Trophoblast cell (in vitro differentiated cells and primary cell): ENCODE measurements around the gene PARD3B.

Source experiments
- DNase-seq, 2 donors: peaks; one replicate each; pipeline ENCODE4 v3.0.0-alpha.2; 2016
- H2AFZ ChIP-seq: 2 replicates; pipeline ENCODE4 v1.6.1; 2013; ENCODE audit warnings: low read length, moderate library complexity, mild to moderate bottlenecking; ENCODE audit not compliant: insufficient read depth, poor library complexity
- H2AK5ac ChIP-seq: 2 replicates; pipeline ENCODE4 v1.6.1; 2013; ENCODE audit warnings: mild to moderate bottlenecking, low read length
- H2BK120ac ChIP-seq: 2 replicates; pipeline ENCODE4 v1.6.1; 2013; ENCODE audit warnings: low read length, mild to moderate bottlenecking, moderate library complexity; ENCODE audit not compliant: insufficient read depth, poor library complexity
- H2BK12ac ChIP-seq: 2 replicates; pipeline ENCODE4 v1.6.1; 2013; ENCODE audit warnings: mild to moderate bottlenecking, low read length, moderate library complexity
- H2BK5ac ChIP-seq: 2 replicates; pipeline ENCODE4 v1.6.1; 2013; ENCODE audit warnings: low read length, low read depth, moderate library complexity, mild to moderate bottlenecking; ENCODE audit not compliant: poor library complexity
- H3K14ac ChIP-seq: 2 replicates; pipeline ENCODE4 v1.6.1; 2013; ENCODE audit warnings: mild to moderate bottlenecking, low read length
- H3K18ac ChIP-seq: 2 replicates; pipeline ENCODE4 v1.6.1; 2013; ENCODE audit warnings: mild to moderate bottlenecking, low read length
- H3K23ac ChIP-seq: 2 replicates; pipeline ENCODE4 v1.6.1; 2013; ENCODE audit warnings: low read length
- H3K27ac ChIP-seq: 2 replicates; pipeline ENCODE4 v1.5.1; 2013; ENCODE audit warnings: low read depth, mild to moderate bottlenecking, inconsistent platforms, low read length, moderate library complexity
- H3K27me3 ChIP-seq: 2 replicates; pipeline ENCODE4 v1.6.1; 2013; ENCODE audit warnings: inconsistent platforms, mild to moderate bottlenecking, low read length, moderate library complexity; ENCODE audit not compliant: insufficient read depth
- H3K36me3 ChIP-seq, 2 experiments: 1 replicate in 1 of 2; 2 replicates in 1 of 2; pipeline ENCODE4 v1.6.1; 2013; ENCODE audit warnings: low read length in 2 of 2, mild to moderate bottlenecking in 2 of 2, moderate library complexity in 1 of 2; ENCODE audit not compliant: insufficient read depth in 2 of 2, control insufficient read depth in 1 of 2
- H3K4ac ChIP-seq: 2 replicates; pipeline ENCODE4 v1.6.1; 2013; ENCODE audit warnings: low read depth, mild to moderate bottlenecking, low read length, moderate library complexity
- H3K4me1 ChIP-seq, 2 experiments: 1 replicate in 1 of 2; 2 replicates in 1 of 2; pipeline ENCODE4 v1.6.1; 2013; ENCODE audit warnings: low read length in 2 of 2, mild to moderate bottlenecking in 2 of 2, moderate library complexity in 1 of 2; ENCODE audit not compliant: insufficient read depth in 2 of 2, control insufficient read depth in 1 of 2
- H3K4me2 ChIP-seq: 2 replicates; pipeline ENCODE4 v1.6.1; 2013; ENCODE audit warnings: inconsistent platforms, mild to moderate bottlenecking, low read length, moderate library complexity
- H3K4me3 ChIP-seq: 2 replicates; pipeline ENCODE4 v1.5.1; 2013; ENCODE audit warnings: mild to moderate bottlenecking, low read depth, low read length, inconsistent platforms
- H3K79me1 ChIP-seq: one replicate; pipeline ENCODE4 v1.6.1; 2013; ENCODE audit warnings: low read length
- H3K79me2 ChIP-seq: 2 replicates; pipeline ENCODE4 v1.6.1; 2013; ENCODE audit warnings: low read length, mild to moderate bottlenecking; ENCODE audit not compliant: control insufficient read depth, insufficient read depth, poor library complexity
- H3K9ac ChIP-seq: 2 replicates; pipeline ENCODE4 v1.6.1; 2013; ENCODE audit warnings: mild to moderate bottlenecking, low read length
- H3K9me3 ChIP-seq: 2 replicates; pipeline ENCODE4 v1.6.1; 2013; ENCODE audit warnings: low read depth, mild to moderate bottlenecking, control low read depth, inconsistent platforms, low read length; ENCODE audit not compliant: insufficient read depth
- H4K12ac ChIP-seq: 2 replicates; pipeline ENCODE4 v1.6.1; 2013; ENCODE audit warnings: low read depth, mild to moderate bottlenecking, low read length, moderate library complexity
- H4K8ac ChIP-seq: 2 replicates; pipeline ENCODE4 v1.6.1; 2013; ENCODE audit warnings: low read depth, mild to moderate bottlenecking, low read length, moderate library complexity
- H4K91ac ChIP-seq: one replicate; pipeline ENCODE4 v1.6.1; 2013; ENCODE audit warnings: low read depth, mild to moderate bottlenecking, low read length, moderate library complexity
- WGBS: extraction: QIAGEN DNeasy Blood & Tissue Kit; methylation state at CpG from one replicate; pipeline ENCODE4 v1.1.7; 2013; ENCODE audit warnings: missing lambda C conversion rate; ENCODE audit not compliant: insufficient read length, insufficient coverage; ENCODE audit errors: extremely low coverage; 5-methylcytosine and 5-hydroxymethylcytosine counted together

PARD3B gene

DNA sequence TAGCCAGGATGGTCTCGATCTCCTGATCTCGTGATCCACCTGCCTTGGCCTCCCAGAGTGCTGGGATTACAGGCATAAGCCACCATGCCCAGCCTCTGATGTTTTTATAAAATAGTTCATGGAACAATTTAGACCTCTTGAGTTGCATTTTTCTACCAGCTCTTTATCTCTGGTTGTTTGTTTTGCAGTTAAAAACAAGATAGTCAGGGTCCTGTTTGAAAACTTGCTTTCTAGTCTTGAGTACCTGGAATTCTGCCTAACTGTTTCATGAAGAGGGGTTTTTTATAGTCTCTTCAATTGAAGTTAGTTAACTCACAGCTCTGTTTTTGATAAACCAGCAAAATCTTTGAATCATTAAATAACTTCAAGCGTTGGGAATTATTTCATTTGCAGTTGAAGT is 244.8 kb downstream of the PARD3B start:
- Histone ChIP-seq H3K18ac (no peak overlapping the region), H3K79me2 (no peaks in the 10 kb centered on the region), H2BK5ac (no peak overlapping the region), H3K4me2 (no peak overlapping the region), H4K91ac (no peak overlapping the region), H2BK120ac (no peak overlapping the region), H3K14ac (no peak overlapping the region), H3K27ac (no peak overlapping the region), H4K12ac (no peak overlapping the region), H3K79me1 (no peaks in the 10 kb centered on the region), H3K4me1 (no peaks in the 10 kb centered on the region), H2BK12ac (no peak overlapping the region), H3K4me3 (no peak overlapping the region), H3K9ac (no peak overlapping the region), H4K8ac (no peak overlapping the region), H2AFZ (no peak overlapping the region), H3K36me3 (no peaks in the 10 kb centered on the region), H3K23ac (no peak overlapping the region), H3K27me3 (no peaks in the 10 kb centered on the region), H3K9me3 (no peaks in the 10 kb centered on the region), H3K4ac (no peak overlapping the region), H2AK5ac (no peak overlapping the region)
- no peak for DNase-seq
- WGBS: no CpG with 5 or more reads among the region's 3 CpGs

DNA sequence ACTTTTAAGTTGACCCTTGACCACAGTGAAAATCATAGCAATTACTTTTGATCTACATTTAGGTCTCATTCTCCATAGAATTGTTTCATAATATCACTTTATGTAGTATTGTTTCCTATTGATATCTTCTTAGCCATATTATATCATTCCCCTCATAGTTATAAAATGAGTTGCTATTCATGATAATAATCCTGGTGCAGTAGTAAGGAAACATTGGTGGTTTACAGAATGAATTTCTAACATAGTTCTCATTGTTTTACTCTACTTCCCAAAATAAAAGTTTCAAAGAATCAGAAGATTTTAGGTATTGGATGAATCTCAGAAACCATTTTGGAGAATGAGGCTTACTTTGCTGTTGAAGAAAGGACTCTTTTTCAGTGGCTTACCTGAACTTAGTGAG is 246.0 kb downstream of the PARD3B start:
- no peak overlapping the region for H3K23ac ChIP-seq
- no peaks in the 10 kb centered on the region for H3K79me2 ChIP-seq

DNA sequence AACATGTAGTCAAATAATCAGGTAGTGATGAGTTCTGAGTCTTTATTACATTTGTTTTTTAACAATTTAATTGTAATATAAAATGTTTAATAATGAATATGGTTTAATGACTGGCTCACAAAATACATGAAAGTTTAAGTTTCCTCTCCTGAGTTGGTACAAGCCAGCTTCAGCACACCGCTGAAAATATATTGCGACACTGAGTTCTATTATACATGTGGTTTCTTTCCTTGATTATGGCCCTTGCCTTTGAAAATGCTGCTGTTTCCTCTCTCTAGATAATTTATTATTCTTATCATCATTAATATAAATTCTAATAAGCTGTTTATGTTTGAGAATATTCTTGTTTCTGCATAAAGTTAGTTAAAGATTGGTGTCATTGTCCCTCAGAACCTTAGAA is 249.3 kb downstream of the PARD3B start:
- Histone ChIP-seq H3K14ac (no peak overlapping the region), H3K9me3 (no peaks in the 10 kb centered on the region), H4K91ac (no peak overlapping the region), H2BK120ac (no peak overlapping the region), H3K79me1 (no peaks in the 10 kb centered on the region), H3K9ac (no peak overlapping the region), H3K4me1 (no peaks in the 10 kb centered on the region), H3K79me2 (no peaks in the 10 kb centered on the region), H3K23ac (no peak overlapping the region), H3K4ac (no peak overlapping the region), H3K27me3 (no peaks in the 10 kb centered on the region), H3K27ac (no peak overlapping the region), H2BK12ac (no peak overlapping the region), H4K8ac (no peak overlapping the region), H2BK5ac (no peak overlapping the region), H3K36me3 (no peaks in the 10 kb centered on the region), H4K12ac (no peak overlapping the region), H3K18ac (no peak overlapping the region), H3K4me2 (no peak overlapping the region), H2AFZ (no peak overlapping the region), H3K4me3 (no peak overlapping the region), H2AK5ac (no peak overlapping the region)
- WGBS: no CpG with 5 or more reads among the region's 2 CpGs
- DNase-seq: no peak

More for the DNA sequence above, 246.0 kb downstream of the PARD3B start:
- Histone ChIP-seq H3K9me3 (no peaks in the 10 kb centered on the region), H2BK5ac (no peak overlapping the region), H3K4me1 (no peaks in the 10 kb centered on the region), H3K4me3 (no peak overlapping the region), H4K12ac (no peak overlapping the region), H2BK120ac (no peak overlapping the region), H3K4me2 (no peak overlapping the region), H3K9ac (no peak overlapping the region), H3K14ac (no peak overlapping the region), H3K79me1 (no peaks in the 10 kb centered on the region), H3K27ac (no peak overlapping the region), H2AFZ (no peak overlapping the region), H3K18ac (no peak overlapping the region), H3K4ac (no peak overlapping the region), H2AK5ac (no peak overlapping the region), H4K91ac (no peak overlapping the region), H4K8ac (no peak overlapping the region), H3K36me3 (no peaks in the 10 kb centered on the region), H3K27me3 (no peaks in the 10 kb centered on the region), H2BK12ac (no peak overlapping the region)
- DNase-seq: no peak

DNA sequence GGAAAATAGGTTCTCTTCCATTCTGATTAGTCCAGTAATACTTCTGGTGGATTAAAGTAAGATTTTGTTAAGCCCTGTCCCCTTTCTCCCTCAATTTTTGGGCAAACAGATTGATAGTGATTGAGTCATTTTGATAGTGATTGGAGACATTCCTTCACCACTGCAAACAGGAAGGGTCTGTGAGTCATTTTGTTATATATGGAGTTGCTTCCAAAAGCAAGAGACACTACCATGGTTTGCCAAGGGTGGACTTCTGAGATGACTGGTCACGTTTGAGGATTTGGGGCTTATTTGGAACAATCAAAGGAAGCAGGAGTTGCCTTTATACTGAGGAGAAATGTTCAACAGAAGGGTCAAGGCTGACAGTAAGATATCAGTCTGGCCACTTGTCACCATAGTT is 249.9 kb downstream of the PARD3B start:
- H3K14ac ChIP-seq: no peak overlapping the region
- H3K18ac ChIP-seq: no peak overlapping the region
- no peaks in the 10 kb centered on the region for H3K36me3 ChIP-seq
- no peak overlapping the region for H4K8ac ChIP-seq
- no peak overlapping the region for H3K9ac ChIP-seq
- H2AFZ ChIP-seq: no peak overlapping the region
- no peak overlapping the region for H4K91ac ChIP-seq
- no CpG with 5 or more reads among the region's 1 CpG for WGBS
- H3K23ac ChIP-seq: no peak overlapping the region
- H3K4me1 ChIP-seq: no peaks in the 10 kb centered on the region
- no peaks in the 10 kb centered on the region for H3K27me3 ChIP-seq
- no peak for DNase-seq
- H2BK5ac ChIP-seq: no peak overlapping the region
- H3K4me3 ChIP-seq: no peak overlapping the region
- H3K9me3 ChIP-seq: no peaks in the 10 kb centered on the region
- no peak overlapping the region for H3K27ac ChIP-seq
- H3K4me2 ChIP-seq: no peak overlapping the region
- H3K4ac ChIP-seq: no peak overlapping the region
- H2BK120ac ChIP-seq: no peak overlapping the region
- no peaks in the 10 kb centered on the region for H3K79me1 ChIP-seq
- no peak overlapping the region for H4K12ac ChIP-seq
- no peak overlapping the region for H2BK12ac ChIP-seq
- no peaks in the 10 kb centered on the region for H3K79me2 ChIP-seq
- H2AK5ac ChIP-seq: no peak overlapping the region

DNA sequence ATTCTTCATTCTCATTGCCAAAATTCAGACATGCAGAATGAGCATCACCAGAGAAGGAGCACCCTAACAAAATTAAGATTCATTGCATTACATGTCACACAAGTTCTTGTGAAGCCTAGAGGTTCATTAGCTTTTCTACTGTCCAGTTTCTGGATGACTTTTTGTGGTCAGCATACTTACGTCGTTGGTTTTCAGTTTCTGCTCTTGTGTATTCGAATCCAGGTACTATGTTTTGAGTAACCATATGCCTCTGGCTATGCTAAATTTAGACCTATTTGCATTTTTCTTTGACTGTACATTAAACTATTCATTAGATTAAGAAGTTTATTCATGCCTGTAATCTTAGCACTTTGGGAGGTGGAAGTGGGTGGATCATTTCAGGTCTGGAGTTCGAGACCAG is 251.3 kb downstream of the PARD3B start:
- H2BK12ac ChIP-seq: no peak overlapping the region
- H4K12ac ChIP-seq: no peak overlapping the region
- no peak overlapping the region for H3K4me3 ChIP-seq
- no peak overlapping the region for H2BK120ac ChIP-seq
- H3K4me2 ChIP-seq: no peak overlapping the region
- H3K27ac ChIP-seq: no peak overlapping the region
- H3K36me3 ChIP-seq: no peaks in the 10 kb centered on the region
- H3K9ac ChIP-seq: no peak overlapping the region
- no peak overlapping the region for H4K91ac ChIP-seq
- H3K4me1 ChIP-seq: no peaks in the 10 kb centered on the region
- H3K27me3 ChIP-seq: no peaks in the 10 kb centered on the region
- no peak overlapping the region for H3K23ac ChIP-seq
- no peak overlapping the region for H2AFZ ChIP-seq
- H3K18ac ChIP-seq: no peak overlapping the region
- H4K8ac ChIP-seq: no peak overlapping the region
- H3K4ac ChIP-seq: no peak overlapping the region
- H3K14ac ChIP-seq: no peak overlapping the region
- DNase-seq: no peak
- no peaks in the 10 kb centered on the region for H3K79me1 ChIP-seq
- H3K79me2 ChIP-seq: no peaks in the 10 kb centered on the region
- no CpG with 5 or more reads among the region's 4 CpGs for WGBS
- H3K9me3 ChIP-seq: no peaks in the 10 kb centered on the region
- H2AK5ac ChIP-seq: no peak overlapping the region
- no peak overlapping the region for H2BK5ac ChIP-seq
